Measurements from ENCODE around the gene MAPRE2.

Gene MAPRE2

DNA sequence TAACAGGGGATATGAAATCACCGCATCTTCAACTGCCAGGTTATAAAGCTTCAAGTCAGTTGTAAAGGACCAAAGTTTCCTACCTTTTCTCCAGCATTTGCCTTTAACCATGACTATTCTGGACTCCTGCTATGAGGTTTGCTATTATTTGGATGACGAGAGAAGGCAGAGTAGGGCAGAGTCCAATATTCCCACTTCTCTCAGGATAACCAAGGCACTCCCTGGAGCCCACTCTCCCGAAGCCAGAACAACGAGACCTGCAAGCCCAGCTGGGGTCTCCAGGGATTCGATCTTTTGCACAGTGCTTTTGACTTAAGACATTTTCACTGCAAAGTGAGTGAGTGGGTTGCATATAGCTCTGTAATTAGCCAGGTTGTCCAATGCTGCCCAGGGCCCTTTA, 122.5 kb downstream of the MAPRE2 start:
- H3K9me3 ChIP-seq (replicated peaks in 1 of 2; ENCODE audit: control insufficient read depth in 2 of 2, insufficient read depth in 1 of 2, low read depth in 1 of 2, low read length in 2 of 2) = no peaks in the 10 kb centered on the region

DNA sequence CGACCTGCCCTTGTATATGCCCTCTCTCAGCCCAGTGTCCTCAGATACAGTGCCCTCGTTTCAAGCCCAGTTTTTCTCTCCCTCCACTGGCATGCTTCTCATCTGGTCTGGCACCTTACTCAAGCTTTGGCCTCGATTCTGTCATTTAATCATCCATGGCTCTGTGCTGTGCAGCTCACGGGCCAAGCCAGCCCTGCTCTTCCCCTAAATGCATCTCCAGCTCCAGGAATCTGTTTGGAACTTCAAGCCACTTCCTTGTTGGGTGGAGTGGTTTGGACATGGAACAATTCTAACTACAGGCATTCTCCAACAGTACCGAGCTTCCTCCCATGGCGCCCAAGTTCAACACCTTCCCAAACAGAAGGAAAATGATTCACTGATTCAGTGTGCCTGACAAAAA, 122.9 kb downstream of the MAPRE2 start:
- Histone ChIP-seq H3K18ac (ENCODE audit: low read length) (no peak overlapping the region), H3K4me2 (ENCODE audit: insufficient read depth, low read length, poor library complexity, severe bottlenecking) (no peak overlapping the region), H2BK15ac (ENCODE audit: low read length) (no peak overlapping the region), H3K79me1 (ENCODE audit: low read depth, low read length) (no peaks in the 10 kb centered on the region), H3K27me3 (ENCODE audit: control insufficient read depth in 3 of 3, insufficient read depth in 3 of 3, low read depth in 1 of 3, low read length in 3 of 3) (no peaks in the 10 kb centered on the region), H2AK5ac (ENCODE audit: low read depth, low read length) (no peak overlapping the region), H2AFZ (ENCODE audit: low read length) (no peak overlapping the region), H3K23ac (ENCODE audit: low read depth, low read length, poor library complexity) (no peak overlapping the region), H3K36me3 (replicated peaks in 1 of 2; ENCODE audit: control insufficient read depth in 2 of 2, insufficient read depth in 2 of 2, low read length in 2 of 2) (no peaks in the 10 kb centered on the region), H3K4me1 (ENCODE audit: control insufficient read depth in 2 of 2, insufficient read depth in 1 of 2, low read depth in 1 of 2, low read length in 2 of 2) (no peaks in the 10 kb centered on the region), H2BK12ac (ENCODE audit: low read length) (no peak overlapping the region), H3K9ac (ENCODE audit: low read depth, low read length, poor library complexity) (no peak overlapping the region), H4K91ac (ENCODE audit: low read depth, low read length, poor library complexity) (no peak overlapping the region), H3K14ac (ENCODE audit: low read length) (no peak overlapping the region), H2BK5ac (ENCODE audit: low read length) (no peak overlapping the region), H3K9me3 (replicated peaks in 1 of 2; ENCODE audit: control insufficient read depth in 2 of 2, insufficient read depth in 1 of 2, low read depth in 1 of 2, low read length in 2 of 2) (no peaks in the 10 kb centered on the region), H3K4ac (ENCODE audit: low read length) (no peak overlapping the region), H3K4me3 (ENCODE audit: low read length in 2 of 2) (no peak overlapping the region), H4K8ac (ENCODE audit: low read depth, low read length) (no peak overlapping the region), H3K27ac (replicated peaks; ENCODE audit: low read length) (no peak overlapping the region), H2BK120ac (ENCODE audit: low read depth, low read length) (no peak overlapping the region)
- DNase-seq (ENCODE audit: low spot score) = no peak
- WGBS, 2 donors (ENCODE audit: extremely low coverage in 2 of 2, insufficient read length in 2 of 2, insufficient replicate concordance in 1 of 2) = no CpG with 5 or more reads among the region's 6 CpGs

More for the DNA sequence above, 122.5 kb downstream of the MAPRE2 start:
- Histone ChIP-seq H4K8ac (ENCODE audit: low read depth, low read length) (no peak overlapping the region), H3K4me1 (ENCODE audit: control insufficient read depth in 2 of 2, insufficient read depth in 1 of 2, low read depth in 1 of 2, low read length in 2 of 2) (no peaks in the 10 kb centered on the region), H3K9ac (ENCODE audit: low read depth, low read length, poor library complexity) (no peak overlapping the region), H2AFZ (ENCODE audit: low read length) (no peak overlapping the region), H2BK12ac (ENCODE audit: low read length) (no peak overlapping the region), H4K91ac (ENCODE audit: low read depth, low read length, poor library complexity) (no peak overlapping the region), H2BK15ac (ENCODE audit: low read length) (no peak overlapping the region), H3K23ac (ENCODE audit: low read depth, low read length, poor library complexity) (no peak overlapping the region), H3K4me2 (ENCODE audit: insufficient read depth, low read length, poor library complexity, severe bottlenecking) (no peak overlapping the region), H3K36me3 (replicated peaks in 1 of 2; ENCODE audit: control insufficient read depth in 2 of 2, insufficient read depth in 2 of 2, low read length in 2 of 2) (no peaks in the 10 kb centered on the region), H3K79me1 (ENCODE audit: low read depth, low read length) (no peaks in the 10 kb centered on the region), H2BK5ac (ENCODE audit: low read length) (no peak overlapping the region), H3K4ac (ENCODE audit: low read length) (no peak overlapping the region), H3K27ac (replicated peaks; ENCODE audit: low read length) (no peak overlapping the region), H3K4me3 (ENCODE audit: low read length in 2 of 2) (no peak overlapping the region), H2BK120ac (ENCODE audit: low read depth, low read length) (no peak overlapping the region), H2AK5ac (ENCODE audit: low read depth, low read length) (no peak overlapping the region), H3K18ac (ENCODE audit: low read length) (no peak overlapping the region), H3K14ac (ENCODE audit: low read length) (no peak overlapping the region), H3K27me3 (ENCODE audit: control insufficient read depth in 3 of 3, insufficient read depth in 3 of 3, low read depth in 1 of 3, low read length in 3 of 3) (no peaks in the 10 kb centered on the region)
- WGBS, 2 donors (ENCODE audit: extremely low coverage in 2 of 2, insufficient read length in 2 of 2, insufficient replicate concordance in 1 of 2) = no CpG with 5 or more reads among the region's 5 CpGs
- no peak for DNase-seq (ENCODE audit: low spot score)

DNA sequence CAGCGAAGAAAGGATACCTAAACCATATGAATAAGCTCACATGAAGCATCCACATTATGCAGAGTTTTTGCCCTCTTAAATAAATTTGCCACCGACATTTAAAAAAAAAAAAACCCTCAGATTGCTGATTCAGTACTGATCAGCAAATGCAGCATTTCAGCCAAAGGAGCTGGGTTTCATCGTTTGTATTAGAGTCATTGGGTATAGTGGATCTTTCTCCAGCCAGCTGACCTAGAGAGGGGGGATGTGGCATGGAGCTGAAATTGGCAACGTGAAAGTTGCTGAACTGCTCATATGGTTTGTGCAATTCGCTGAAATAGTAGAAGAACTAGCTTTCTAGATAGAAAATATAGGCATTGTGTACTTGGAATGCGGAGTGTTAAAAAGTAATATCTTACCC, 126.1 kb downstream of the MAPRE2 start:
- Histone ChIP-seq H2AK5ac (ENCODE audit: low read depth, low read length) (no peak overlapping the region), H3K4me2 (ENCODE audit: insufficient read depth, low read length, poor library complexity, severe bottlenecking) (no peak overlapping the region), H4K91ac (ENCODE audit: low read depth, low read length, poor library complexity) (no peak overlapping the region), H3K4ac (ENCODE audit: low read length) (no peak overlapping the region), H2BK5ac (ENCODE audit: low read length) (no peak overlapping the region), H2BK120ac (ENCODE audit: low read depth, low read length) (no peak overlapping the region), H3K23ac (ENCODE audit: low read depth, low read length, poor library complexity) (no peak overlapping the region), H3K9me3 (replicated peaks in 1 of 2; ENCODE audit: control insufficient read depth in 2 of 2, insufficient read depth in 1 of 2, low read depth in 1 of 2, low read length in 2 of 2) (no peaks in the 10 kb centered on the region), H3K27ac (replicated peaks; ENCODE audit: low read length) (no peak overlapping the region), H3K14ac (ENCODE audit: low read length) (no peak overlapping the region), H2BK15ac (ENCODE audit: low read length) (no peak overlapping the region), H3K4me3 (ENCODE audit: low read length in 2 of 2) (no peak overlapping the region), H3K18ac (ENCODE audit: low read length) (no peak overlapping the region), H2AFZ (ENCODE audit: low read length) (no peak overlapping the region), H3K9ac (ENCODE audit: low read depth, low read length, poor library complexity) (no peak overlapping the region), H3K36me3 (replicated peaks in 1 of 2; ENCODE audit: control insufficient read depth in 2 of 2, insufficient read depth in 2 of 2, low read length in 2 of 2) (no peaks in the 10 kb centered on the region), H3K79me1 (ENCODE audit: low read depth, low read length) (no peaks in the 10 kb centered on the region), H2BK12ac (ENCODE audit: low read length) (no peak overlapping the region), H3K4me1 (ENCODE audit: control insufficient read depth in 2 of 2, insufficient read depth in 1 of 2, low read depth in 1 of 2, low read length in 2 of 2) (no peaks in the 10 kb centered on the region), H3K27me3 (ENCODE audit: control insufficient read depth in 3 of 3, insufficient read depth in 3 of 3, low read depth in 1 of 3, low read length in 3 of 3) (no peaks in the 10 kb centered on the region), H4K8ac (ENCODE audit: low read depth, low read length) (no peak overlapping the region)
- no CpG with 5 or more reads among the region's 6 CpGs for WGBS, 2 donors (ENCODE audit: extremely low coverage in 2 of 2, insufficient read length in 2 of 2, insufficient replicate concordance in 1 of 2)
- no peak for DNase-seq (ENCODE audit: low spot score)

DNA sequence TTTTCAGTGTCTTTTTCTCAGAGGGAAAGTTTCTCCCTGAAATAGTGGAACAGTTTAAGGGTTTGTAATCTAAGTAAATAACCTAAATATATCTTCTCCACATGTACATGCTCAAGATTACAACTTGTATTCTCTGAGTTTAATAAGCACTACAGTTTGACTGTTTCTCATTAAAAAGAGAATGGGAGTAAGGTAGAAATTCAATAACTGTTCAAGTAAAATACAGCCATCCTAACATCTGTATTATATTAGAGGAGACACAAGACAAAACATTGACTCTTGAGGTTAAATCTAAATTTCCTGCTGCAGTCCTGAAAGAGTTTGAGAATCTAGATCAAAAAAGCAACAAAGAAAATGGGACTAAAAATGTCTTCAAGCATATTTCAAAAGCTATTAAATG, 126.6 kb downstream of the MAPRE2 start:
- Histone ChIP-seq H3K27ac (replicated peaks; ENCODE audit: low read length) (no peak overlapping the region), H2AK5ac (ENCODE audit: low read depth, low read length) (no peak overlapping the region), H2BK120ac (ENCODE audit: low read depth, low read length) (no peak overlapping the region), H2BK15ac (ENCODE audit: low read length) (no peak overlapping the region), H2AFZ (ENCODE audit: low read length) (no peak overlapping the region), H2BK12ac (ENCODE audit: low read length) (no peak overlapping the region), H3K9ac (ENCODE audit: low read depth, low read length, poor library complexity) (no peak overlapping the region), H3K18ac (ENCODE audit: low read length) (no peak overlapping the region), H3K4me2 (ENCODE audit: insufficient read depth, low read length, poor library complexity, severe bottlenecking) (no peak overlapping the region), H4K8ac (ENCODE audit: low read depth, low read length) (no peak overlapping the region), H3K9me3 (replicated peaks in 1 of 2; ENCODE audit: control insufficient read depth in 2 of 2, insufficient read depth in 1 of 2, low read depth in 1 of 2, low read length in 2 of 2) (no peaks in the 10 kb centered on the region), H3K27me3 (ENCODE audit: control insufficient read depth in 3 of 3, insufficient read depth in 3 of 3, low read depth in 1 of 3, low read length in 3 of 3) (no peaks in the 10 kb centered on the region), H3K4ac (ENCODE audit: low read length) (no peak overlapping the region), H3K14ac (ENCODE audit: low read length) (no peak overlapping the region), H4K91ac (ENCODE audit: low read depth, low read length, poor library complexity) (no peak overlapping the region), H3K4me3 (ENCODE audit: low read length in 2 of 2) (no peak overlapping the region), H3K4me1 (ENCODE audit: control insufficient read depth in 2 of 2, insufficient read depth in 1 of 2, low read depth in 1 of 2, low read length in 2 of 2) (no peaks in the 10 kb centered on the region), H3K23ac (ENCODE audit: low read depth, low read length, poor library complexity) (no peak overlapping the region), H3K36me3 (replicated peaks in 1 of 2; ENCODE audit: control insufficient read depth in 2 of 2, insufficient read depth in 2 of 2, low read length in 2 of 2) (no peaks in the 10 kb centered on the region), H3K79me1 (ENCODE audit: low read depth, low read length) (no peaks in the 10 kb centered on the region), H2BK5ac (ENCODE audit: low read length) (no peak overlapping the region)
- no peak for DNase-seq (ENCODE audit: low spot score)
